ENCODE measurements around the gene PCED1B.

The PCED1B gene

GRCh38 chr12:47080725-47081502, 1.5 kb downstream of the PCED1B start:
- TF ChIP-seq PATZ1 (CRISPR knock-in tag; IDR thresholded peaks at IDR 0.05; ENCODE audit: borderline replicate concordance): no peak
- TF ChIP-seq ISL1 (CRISPR knock-in tag; IDR thresholded peaks at IDR 0.05): no peak
- no peak for TF ChIP-seq ESRRG (CRISPR knock-in tag; IDR thresholded peaks at IDR 0.05)
- no peak for TF ChIP-seq ZNF565 (CRISPR knock-in tag; conservative IDR thresholded peaks at IDR 0.05; ENCODE audit: low read depth)
- no peak for TF ChIP-seq ZFP30 (CRISPR knock-in tag; IDR thresholded peaks at IDR 0.05)
- TF ChIP-seq BACH2 (CRISPR knock-in tag; IDR thresholded peaks at IDR 0.05; ENCODE audit: borderline replicate concordance): no peak
- TF ChIP-seq CREB5 (CRISPR knock-in tag; IDR thresholded peaks at IDR 0.05; ENCODE audit: low read depth): no peak
- no peak for TF ChIP-seq PPARA (CRISPR knock-in tag; IDR thresholded peaks at IDR 0.05; ENCODE audit: borderline replicate concordance)
- no peak for TF ChIP-seq OSR1 (CRISPR knock-in tag; IDR thresholded peaks at IDR 0.05)
- no peak for TF ChIP-seq ZFP3 (CRISPR knock-in tag; IDR thresholded peaks at IDR 0.05)
- TF ChIP-seq RARB (CRISPR knock-in tag; IDR thresholded peaks at IDR 0.05): no peak
- no peak for TF ChIP-seq CSDC2 (CRISPR knock-in tag; IDR thresholded peaks at IDR 0.05)
- no peak for TF ChIP-seq ZNF70 (CRISPR knock-in tag; IDR thresholded peaks at IDR 0.05)
- TF ChIP-seq GLIS3 (CRISPR knock-in tag; IDR thresholded peaks at IDR 0.05): no peak
- TF ChIP-seq TOX (CRISPR knock-in tag; IDR thresholded peaks at IDR 0.05; ENCODE audit: borderline replicate concordance): no peak
- TF ChIP-seq TSHZ2 (CRISPR knock-in tag; IDR thresholded peaks at IDR 0.05): no peak
- no peak for TF ChIP-seq ZC3H10 (CRISPR knock-in tag; IDR thresholded peaks at IDR 0.05)
- no peak for TF ChIP-seq ZNF8 (CRISPR knock-in tag; IDR thresholded peaks at IDR 0.05)
- ATAC-seq: peak; percentile 3; the same call in 1 of the 3 replicates

GRCh38 chr12:47082283-47082682, 2.9 kb downstream of the PCED1B start:
- no peak for TF ChIP-seq GLIS3 (CRISPR knock-in tag; IDR thresholded peaks at IDR 0.05)
- no peak for TF ChIP-seq ESRRG (CRISPR knock-in tag; IDR thresholded peaks at IDR 0.05)
- TF ChIP-seq SNAI2 (CRISPR knock-in tag; IDR thresholded peaks at IDR 0.05): no peak
- TF ChIP-seq TSHZ2 (CRISPR knock-in tag; IDR thresholded peaks at IDR 0.05): no peak
- TF ChIP-seq BACH2 (CRISPR knock-in tag; IDR thresholded peaks at IDR 0.05; ENCODE audit: borderline replicate concordance): no peak
- TF ChIP-seq PPARA (CRISPR knock-in tag; IDR thresholded peaks at IDR 0.05; ENCODE audit: borderline replicate concordance): no peak
- TF ChIP-seq TOX (CRISPR knock-in tag; IDR thresholded peaks at IDR 0.05; ENCODE audit: borderline replicate concordance): no peak
- TF ChIP-seq OSR1 (CRISPR knock-in tag; IDR thresholded peaks at IDR 0.05): no peak
- no peak for TF ChIP-seq CSRNP3 (CRISPR knock-in tag; IDR thresholded peaks at IDR 0.05)
- TF ChIP-seq CSDC2 (CRISPR knock-in tag; IDR thresholded peaks at IDR 0.05): no peak
- no peak for TF ChIP-seq ZNF565 (CRISPR knock-in tag; conservative IDR thresholded peaks at IDR 0.05; ENCODE audit: low read depth)
- no peak for TF ChIP-seq POU6F1 (CRISPR knock-in tag; IDR thresholded peaks at IDR 0.05; ENCODE audit: borderline replicate concordance, low read depth)
- TF ChIP-seq RARB (CRISPR knock-in tag; IDR thresholded peaks at IDR 0.05): no peak
- no peak for TF ChIP-seq ZFP30 (CRISPR knock-in tag; IDR thresholded peaks at IDR 0.05)
- TF ChIP-seq ZNF70 (CRISPR knock-in tag; IDR thresholded peaks at IDR 0.05): no peak
- TF ChIP-seq CREB5 (CRISPR knock-in tag; IDR thresholded peaks at IDR 0.05; ENCODE audit: low read depth): no peak
- TF ChIP-seq ZFP3 (CRISPR knock-in tag; IDR thresholded peaks at IDR 0.05): no peak
- no peak for TF ChIP-seq ARNTL (CRISPR knock-in tag; IDR thresholded peaks at IDR 0.05; ENCODE audit: borderline replicate concordance, low read depth)
- TF ChIP-seq PATZ1 (CRISPR knock-in tag; IDR thresholded peaks at IDR 0.05; ENCODE audit: borderline replicate concordance): no peak
- no peak for ATAC-seq
